Lung (tissue), 12 donors: ENCODE data around the gene UBE2E3. TPM values are rescaled to one million over a fixed set of nuclear protein-coding genes. Genes with fewer than 3 reads are reported as not detected.

Source experiments
- ATAC-seq: fragments of 200-7000 bp; cut with Tn5 transposase; one replicate; pipeline ENCODE4 v1.9.1; 2020; ENCODE audit warnings: moderate number of reproducible peaks; ENCODE audit not compliant: insufficient read depth, low FRiP score
- DNase-seq, 3 donors: peaks; one replicate each; pipeline ENCODE4 v3.0.0-alpha.2; 2013 to 2017
- H3K27ac ChIP-seq, 2 donors: one replicate each; pipeline ENCODE4 v1.5.1; 2013; ENCODE audit warnings: mild to moderate bottlenecking in 2 of 2, moderate library complexity in 2 of 2, control low read depth in 1 of 2, inconsistent platforms in 1 of 2, low read depth in 1 of 2, low read length in 1 of 2
- H3K27me3 ChIP-seq, 3 donors: one replicate each; pipeline ENCODE4 v1.5.1; 2013; ENCODE audit warnings: low read length in 2 of 3; ENCODE audit not compliant: control insufficient read depth in 3 of 3, insufficient read depth in 3 of 3
- H3K36me3 ChIP-seq, 4 donors: one replicate each; pipeline ENCODE4 v1.5.1; 2013; ENCODE audit warnings: low read length in 4 of 4, mild to moderate bottlenecking in 1 of 4, moderate library complexity in 1 of 4; ENCODE audit not compliant: control insufficient read depth in 4 of 4, insufficient read depth in 4 of 4
- H3K4me1 ChIP-seq, 5 donors: one replicate each; pipeline ENCODE4 v1.5.1; 2013; ENCODE audit warnings: low read length in 5 of 5, mild to moderate bottlenecking in 2 of 5, moderate library complexity in 1 of 5; ENCODE audit not compliant: control insufficient read depth in 5 of 5, insufficient read depth in 5 of 5
- H3K4me3 ChIP-seq: one replicate; pipeline ENCODE4 v1.5.1; 2013; ENCODE audit warnings: mild to moderate bottlenecking, control low read depth, moderate library complexity
- H3K9ac ChIP-seq, 2 donors: one replicate each; pipeline ENCODE4 v1.5.1; 2013; ENCODE audit warnings: low read length in 2 of 2, control low read depth in 1 of 2; ENCODE audit not compliant: insufficient read depth in 1 of 2
- H3K9me3 ChIP-seq, 4 donors: one replicate each; pipeline ENCODE4 v1.5.1; 2013; ENCODE audit warnings: low read length in 3 of 4, mild to moderate bottlenecking in 1 of 4, moderate library complexity in 1 of 4; ENCODE audit not compliant: control insufficient read depth in 4 of 4, insufficient read depth in 3 of 4
- WGBS, 2 donors: extraction: QIAGEN DNeasy Blood & Tissue Kit; methylation state at CpG; one replicate each; pipeline ENCODE4 v1.1.7; 2013; 5-methylcytosine and 5-hydroxymethylcytosine counted together
- polyA plus RNA-seq, 2 donors: library from polyadenylated mRNA; stranded (reverse); fragments of 200-250 nt; gene quantifications; one replicate each; pipeline ENCODE4 v1.2.1, GENCODE V29; 2013
- total RNA-seq, 2 donors: library from RNA; depleted of rRNA in 1 of 2; stranded (reverse); fragments of >200 nt in 1 of 2; gene quantifications; one replicate each; pipeline ENCODE4 v1.2.1, GENCODE V29; 2014 to 2021
- TF ChIP-seq, protein P1 (sequence below): IDR thresholded peaks from 2 replicates; pipeline ENCODE4 v1.5.1; 2012; ENCODE audit warnings: mild to moderate bottlenecking; ENCODE audit errors: control extremely low read depth, extremely low read depth
- donor health status: control.
- donor health status: control.
- donor health status: Bipolar disorder and iron deficiency.
- donor health status: healthy.
- donor health status: DM: yes; HTN: yes; CAD: no.

UBE2E3 gene
- total and polyA plus RNA-seq, 4 donors = 36.4 to 103 (median 42.9) TPM

DNA sequence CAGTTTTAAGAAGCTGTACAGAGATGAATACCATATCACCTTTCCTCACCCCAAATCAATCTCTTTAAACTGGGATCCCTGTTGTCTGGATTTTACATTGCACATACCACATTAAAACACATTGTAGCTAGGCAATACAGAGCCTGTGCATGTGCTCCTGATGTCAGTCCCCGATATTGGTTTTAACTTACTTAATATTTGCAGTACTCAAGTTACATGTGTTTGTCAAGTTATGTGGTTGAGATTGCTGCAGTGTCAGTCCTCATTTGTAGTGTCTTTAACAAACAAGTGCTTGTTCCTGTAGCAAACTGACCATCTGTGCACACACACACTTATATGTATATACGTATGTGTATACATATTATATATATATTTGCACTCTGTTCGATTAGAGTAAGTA lies 10.4 kb upstream of the UBE2E3 start:
- no peak for DNase-seq
- WGBS, 2 donors = 77 to 85% methylated on average over 3 of the region's 3 CpGs
- ATAC-seq = no peak
- H3K9me3 ChIP-seq = no peaks in the 10 kb centered on the region
- H3K4me1 ChIP-seq = no peaks in the 10 kb centered on the region
- H3K36me3 ChIP-seq = no peaks in the 10 kb centered on the region
- peaks cover 0 to 9% (median 0%) of the 10 kb centered on the region in 3 donors for H3K27me3 ChIP-seq
- no peak overlapping the region for H3K9ac ChIP-seq
- H3K27ac ChIP-seq = no peak overlapping the region
- H3K4me3 ChIP-seq = no peak overlapping the region
- TF ChIP-seq, protein P1, sequence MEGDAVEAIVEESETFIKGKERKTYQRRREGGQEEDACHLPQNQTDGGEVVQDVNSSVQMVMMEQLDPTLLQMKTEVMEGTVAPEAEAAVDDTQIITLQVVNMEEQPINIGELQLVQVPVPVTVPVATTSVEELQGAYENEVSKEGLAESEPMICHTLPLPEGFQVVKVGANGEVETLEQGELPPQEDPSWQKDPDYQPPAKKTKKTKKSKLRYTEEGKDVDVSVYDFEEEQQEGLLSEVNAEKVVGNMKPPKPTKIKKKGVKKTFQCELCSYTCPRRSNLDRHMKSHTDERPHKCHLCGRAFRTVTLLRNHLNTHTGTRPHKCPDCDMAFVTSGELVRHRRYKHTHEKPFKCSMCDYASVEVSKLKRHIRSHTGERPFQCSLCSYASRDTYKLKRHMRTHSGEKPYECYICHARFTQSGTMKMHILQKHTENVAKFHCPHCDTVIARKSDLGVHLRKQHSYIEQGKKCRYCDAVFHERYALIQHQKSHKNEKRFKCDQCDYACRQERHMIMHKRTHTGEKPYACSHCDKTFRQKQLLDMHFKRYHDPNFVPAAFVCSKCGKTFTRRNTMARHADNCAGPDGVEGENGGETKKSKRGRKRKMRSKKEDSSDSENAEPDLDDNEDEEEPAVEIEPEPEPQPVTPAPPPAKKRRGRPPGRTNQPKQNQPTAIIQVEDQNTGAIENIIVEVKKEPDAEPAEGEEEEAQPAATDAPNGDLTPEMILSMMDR = no peak

DNA sequence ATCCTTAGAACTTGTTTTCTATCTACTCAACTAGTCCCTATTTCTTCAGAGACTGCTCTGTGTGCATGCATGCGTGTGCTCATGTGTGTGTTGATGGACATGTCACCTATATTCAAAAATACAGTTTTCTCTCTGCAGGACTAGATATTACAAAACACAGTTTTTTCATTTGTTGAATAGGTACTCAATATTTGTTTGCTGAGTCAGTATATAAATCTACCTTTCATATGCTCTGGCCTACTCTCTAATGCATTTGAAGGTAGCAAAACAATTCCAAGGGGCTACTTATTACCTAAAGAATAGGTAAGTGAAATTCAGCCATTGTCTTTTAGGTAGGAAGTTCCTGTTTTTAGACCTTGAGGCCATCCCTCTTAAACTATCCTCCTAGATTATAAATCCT lies 8.6 kb upstream of the UBE2E3 start:
- Histone ChIP-seq H3K36me3 (no peaks in the 10 kb centered on the region), H3K27ac (no peak overlapping the region), H3K9me3 (no peaks in the 10 kb centered on the region), H3K9ac (no peak overlapping the region), H3K4me1 (no peaks in the 10 kb centered on the region), H3K27me3 (peaks cover 0 to 9% (median under 1%) of the 10 kb centered on the region in 3 donors), H3K4me3 (no peak overlapping the region)
- no peak for ATAC-seq
- WGBS, 2 donors = 97 to 100% methylated on average over 1 of the region's 1 CpG
- no peak for DNase-seq
- TF ChIP-seq, protein P1 = no peak

DNA sequence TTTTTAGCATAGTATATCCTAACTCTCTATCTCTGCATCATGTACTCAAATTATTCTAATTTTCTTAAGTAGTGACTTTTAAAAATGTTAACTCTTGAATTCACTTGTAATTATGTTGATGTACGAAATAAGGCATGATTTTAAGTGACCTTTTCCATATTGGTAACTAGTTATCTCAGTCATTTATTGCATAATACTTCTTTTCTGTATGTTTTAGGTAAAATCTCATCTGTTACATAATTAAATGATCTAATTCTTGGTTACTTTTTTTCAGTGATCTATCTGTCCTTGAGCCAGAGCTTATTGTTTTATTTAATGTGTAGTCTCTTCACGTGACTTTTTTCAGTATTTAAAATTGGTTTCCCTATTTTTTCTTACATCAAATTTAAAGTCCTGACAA lies 4.8 kb upstream of the UBE2E3 start:
- Histone ChIP-seq H3K9ac (no peak overlapping the region), H3K27ac (no peak overlapping the region), H3K4me1 (peaks cover 0 to 6% (median 0%) of the 10 kb centered on the region in 5 donors), H3K9me3 (no peaks in the 10 kb centered on the region), H3K27me3 (peaks cover 0 to 2% (median under 1%) of the 10 kb centered on the region in 3 donors), H3K36me3 (no peaks in the 10 kb centered on the region), H3K4me3 (no peak overlapping the region)
- ATAC-seq = no peak
- DNase-seq = no peak
- TF ChIP-seq, protein P1 = no peak
- 84 to 94% methylated on average over 2 of the region's 2 CpGs for WGBS, 2 donors
